ENCODE results near the gene AP5S1.
"Not testable (repeated sequence)": the region's sequence is repeated elsewhere in the genome, so short reads cannot be mapped to it uniquely, and the experiment has no call there.

The AP5S1 gene

GRCh38 chr20:3789201-3789600 is 31.1 kb upstream of the AP5S1 start:
- DNase-seq (ENCODE audit: low read depth, low spot score) = not testable (repeated sequence)

- not testable (repeated sequence) for DNase-seq (ENCODE audit: low read depth, low spot score)
Measured at GRCh38 chr20:3794168-3794567, 26.2 kb upstream of the AP5S1 start.

GRCh38 chr20:3794701-3795420 is 25.5 kb upstream of the AP5S1 start:
- DNase-seq (ENCODE audit: low read depth, low spot score) = no peak

- peak; percentile 95 for DNase-seq (ENCODE audit: low read depth, low spot score)
Measured at GRCh38 chr20:3795511-3796468, 24.6 kb upstream of the AP5S1 start, which contains the start of gene CDC25B. Gene CDC25B (plus strand): TSS chr20:3796310. CDS start chr20:3796532, 222 bp downstream.

GRCh38 chr20:3796477-3797225 is 23.7 kb upstream of the AP5S1 start:
- DNase-seq (ENCODE audit: low read depth, low spot score) = no peak

- no peak for DNase-seq (ENCODE audit: low read depth, low spot score)
Measured at GRCh38 chr20:3797226-3797545, 23.2 kb upstream of the AP5S1 start.

GRCh38 chr20:3797592-3798372 is 22.6 kb upstream of the AP5S1 start:
- no peak for DNase-seq (ENCODE audit: low read depth, low spot score)

GRCh38 chr20:3798373-3798768 is 22.0 kb upstream of the AP5S1 start:
- DNase-seq (ENCODE audit: low read depth, low spot score) = no peak

GRCh38 chr20:3798908-3799248 is 21.5 kb upstream of the AP5S1 start:
- no peak for DNase-seq (ENCODE audit: low read depth, low spot score)

- DNase-seq (ENCODE audit: low read depth, low spot score) = no peak
Measured at GRCh38 chr20:3800256-3800877, 20.0 kb upstream of the AP5S1 start.

GRCh38 chr20:3800878-3801260 is 19.5 kb upstream of the AP5S1 start:
- no peak for DNase-seq (ENCODE audit: low read depth, low spot score)

GRCh38 chr20:3801299-3801698 is 19.0 kb upstream of the AP5S1 start:
- no peak for DNase-seq (ENCODE audit: low read depth, low spot score)

- no peak for DNase-seq (ENCODE audit: low read depth, low spot score)
Measured at GRCh38 chr20:3801846-3802245, 18.5 kb upstream of the AP5S1 start.

- no peak for DNase-seq (ENCODE audit: low read depth, low spot score)
Measured at GRCh38 chr20:3802524-3803239, 17.7 kb upstream of the AP5S1 start.

GRCh38 chr20:3803289-3803688 is 17.1 kb upstream of the AP5S1 start:
- no peak for DNase-seq (ENCODE audit: low read depth, low spot score)

- no peak for DNase-seq (ENCODE audit: low read depth, low spot score)
Measured at GRCh38 chr20:3803854-3804253, 16.5 kb upstream of the AP5S1 start.

- DNase-seq (ENCODE audit: low read depth, low spot score) = no peak
Measured at GRCh38 chr20:3804254-3804751, 16.0 kb upstream of the AP5S1 start.

- no peak for DNase-seq (ENCODE audit: low read depth, low spot score)
Measured at GRCh38 chr20:3804781-3805180, 15.6 kb upstream of the AP5S1 start.

- no peak for DNase-seq (ENCODE audit: low read depth, low spot score)
Measured at GRCh38 chr20:3808544-3808943, 11.8 kb upstream of the AP5S1 start.
